IMR-90 (cell line): ENCODE data around the gene NXNL2. TPM values are rescaled to one million over a fixed set of nuclear protein-coding genes. Genes with fewer than 3 reads are reported as not detected.

Experiments used
- ATAC-seq: fragments of 200-7000 bp; cut with Tn5 transposase; 2 replicates; pipeline ENCODE4 v1.9.1; 2020; ENCODE audit warnings: low read depth, mild to moderate bottlenecking, moderate library complexity
- BruUV-seq: library from RNA; stranded (reverse); fragments of 400-500 nt; replicated peaks from 2 replicates; lab custom pipeline; 2021; lab: Mats Ljungman, UMichigan
- CTCF ChIA-PET: fragments of 300-600 bp; formaldehyde crosslinking; extraction: SDS; loops from one replicate; lab custom pipeline; 2021; ENCODE audit warnings: antibody characterized with exemption; lab: Yijun Ruan, JAX
- POLR2A ChIA-PET: fragments of 300-600 bp; sonication (Branson Sonifier 250); formaldehyde crosslinking; loops from one replicate; lab custom pipeline; 2022; ENCODE audit warnings: antibody characterized with exemption; ENCODE audit not compliant: unreplicated experiment; lab: Charles Lee
- DNase-seq: peaks from one replicate; pipeline ENCODE4 v3.0.0; 2013
- H2AFZ ChIP-seq: replicated peaks from 2 replicates; pipeline ENCODE3; 2013; ENCODE audit warnings: low read length, mild to moderate bottlenecking; ENCODE audit not compliant: poor library complexity
- H2AK5ac ChIP-seq: 2 replicates; pipeline ENCODE4 v1.6.1; 2013; ENCODE audit warnings: low read depth, low read length, inconsistent platforms
- H2AK9ac ChIP-seq: replicated peaks from 2 replicates; pipeline ENCODE3; 2013; ENCODE audit warnings: mild to moderate bottlenecking, low read depth, low read length, moderate library complexity; ENCODE audit not compliant: poor library complexity
- H2BK120ac ChIP-seq: 2 replicates; pipeline ENCODE4 v1.6.1; 2013; ENCODE audit warnings: low read depth, low read length, inconsistent platforms
- H2BK15ac ChIP-seq: 3 replicates; pipeline ENCODE4 v1.6.1; 2013; ENCODE audit warnings: low read depth, low read length, inconsistent platforms
- H2BK20ac ChIP-seq: 2 replicates; pipeline ENCODE4 v1.6.1; 2013; ENCODE audit warnings: low read depth, mild to moderate bottlenecking, inconsistent platforms, low read length, moderate library complexity
- H2BK5ac ChIP-seq: 2 replicates; pipeline ENCODE4 v1.6.1; 2013; ENCODE audit warnings: mild to moderate bottlenecking, low read depth, low read length, inconsistent platforms; ENCODE audit not compliant: poor library complexity, severe bottlenecking
- H3K14ac ChIP-seq: replicated peaks from 2 replicates; pipeline ENCODE4 v1.6.1; 2013; ENCODE audit warnings: low read depth, low read length, inconsistent platforms
- H3K18ac ChIP-seq: 2 replicates; pipeline ENCODE4 v1.6.1; 2013; ENCODE audit warnings: low read depth, low read length, control low read depth
- H3K23ac ChIP-seq: 2 replicates; pipeline ENCODE4 v1.6.1; 2013; ENCODE audit warnings: low read depth, low read length, inconsistent platforms
- H3K27ac ChIP-seq: 2 replicates; pipeline ENCODE4 v1.5.1; 2013; ENCODE audit warnings: mild to moderate bottlenecking, control low read depth, low read length; ENCODE audit not compliant: insufficient read depth
- H3K27me3 ChIP-seq: 2 replicates; pipeline ENCODE4 v1.6.1; 2013; ENCODE audit warnings: low read length; ENCODE audit not compliant: control insufficient read depth, insufficient read depth
- H3K36me3 ChIP-seq: 2 replicates; pipeline ENCODE4 v1.6.1; 2013; ENCODE audit warnings: low read length, mixed read lengths; ENCODE audit not compliant: control insufficient read depth, insufficient read depth
- H3K4ac ChIP-seq: 2 replicates; pipeline ENCODE4 v1.6.1; 2013; ENCODE audit warnings: low read depth, low read length, inconsistent platforms
- H3K4me1 ChIP-seq: 2 replicates; pipeline ENCODE4 v1.6.1; 2013; ENCODE audit warnings: low read length, mixed read lengths; ENCODE audit not compliant: control insufficient read depth, insufficient read depth
- H3K4me2 ChIP-seq: 2 replicates; pipeline ENCODE4 v1.6.1; 2013; ENCODE audit warnings: low read depth, mild to moderate bottlenecking, control low read depth, low read length, moderate library complexity
- H3K4me3 ChIP-seq: 2 replicates; pipeline ENCODE4 v1.5.1; 2013; ENCODE audit warnings: low read depth, mild to moderate bottlenecking, control low read depth, low read length, moderate library complexity; ENCODE audit not compliant: insufficient read depth
- H3K56ac ChIP-seq: 2 replicates; pipeline ENCODE4 v1.6.1; 2013; ENCODE audit warnings: low read length, inconsistent platforms; ENCODE audit not compliant: insufficient read depth; ENCODE audit errors: extremely low read depth
- H3K79me1 ChIP-seq, 2 experiments: 2 replicates each; pipeline ENCODE4 v1.6.1; 2013; ENCODE audit warnings: low read length in 2 of 2, inconsistent platforms in 1 of 2, low read depth in 1 of 2
- H3K9ac ChIP-seq: 2 replicates; pipeline ENCODE4 v1.6.1; 2013; ENCODE audit warnings: low read depth, low read length, control low read depth
- H3K9me1 ChIP-seq: 2 replicates; pipeline ENCODE4 v1.6.1; 2013; ENCODE audit warnings: low read length, inconsistent platforms; ENCODE audit not compliant: insufficient read depth
- H3K9me3 ChIP-seq: 2 replicates; pipeline ENCODE4 v1.6.1; 2013; ENCODE audit warnings: low read length; ENCODE audit not compliant: control insufficient read depth, insufficient read depth
- H4K20me1 ChIP-seq: 2 replicates; pipeline ENCODE4 v1.6.1; 2013; ENCODE audit warnings: low read length, inconsistent platforms; ENCODE audit not compliant: insufficient read depth
- H4K5ac ChIP-seq: 2 replicates; pipeline ENCODE4 v1.6.1; 2013; ENCODE audit warnings: mild to moderate bottlenecking, low read depth, low read length, control low read depth
- H4K8ac ChIP-seq, 2 experiments: 2 replicates each; pipeline ENCODE4 v1.6.1; 2013; ENCODE audit warnings: low read depth in 2 of 2, low read length in 2 of 2, control low read depth in 1 of 2, inconsistent platforms in 1 of 2
- H4K91ac ChIP-seq: 2 replicates; pipeline ENCODE4 v1.6.1; 2013; ENCODE audit warnings: low read depth, low read length, inconsistent platforms; ENCODE audit not compliant: insufficient read depth
- MAFK ChIP-seq: IDR thresholded peaks from 2 replicates; pipeline ENCODE4 v1.6.1; 2012; ENCODE audit warnings: low read depth, low read length, improper control_type of control experiment
- MAZ ChIP-seq: IDR thresholded peaks from 2 replicates; pipeline ENCODE4 v1.6.1; 2012; ENCODE audit warnings: low read depth, mild to moderate bottlenecking, low read length, improper control_type of control experiment, moderate library complexity, borderline replicate concordance
- WGBS, 2 experiments: methylation state at CpG; one replicate each; pipeline versions ENCODE4 v1.1.5 to v1.1.7; 2013; ENCODE audit warnings: missing lambda C conversion rate in 2 of 2; ENCODE audit not compliant: insufficient read length in 1 of 2; ENCODE audit errors: extremely low coverage in 2 of 2; 5-methylcytosine and 5-hydroxymethylcytosine counted together
- dilution Hi-C: fragments of 300-500 bp; cut with HindIII; formaldehyde crosslinking; loops from one replicate; pipeline ENCODE4 v1.14.3; 2018; ENCODE audit warnings: low sequenced_read_pairs; ENCODE audit not compliant: unreplicated experiment
- in situ Hi-C: fragments of 300-500 bp; cut with MboI; formaldehyde crosslinking; loops from 3 replicates; pipeline ENCODE4 v1.14.3; 2019; ENCODE audit warnings: low sequenced_read_pairs, inconsistent platforms, mixed read lengths
- intact Hi-C: fragments of 100-400 bp; cut with micrococcal nuclease; formaldehyde crosslinking; loops from 2 replicates; pipeline ENCODE4 v1.10.0; 2022
- polyA plus RNA-seq, 3 experiments: library from polyadenylated mRNA; depleted of rRNA; stranded (reverse); fragments of >200 nt; gene quantifications; 2 replicates each; pipeline ENCODE4 v1.2.3, GENCODE V29; 2012; ENCODE audit warnings: low replicate concordance in 1 of 3
- total RNA-seq: library from RNA; depleted of rRNA; stranded (reverse); fragments of >200 nt; gene quantifications from 2 replicates; pipeline ENCODE4 v1.2.3, GENCODE V29; 2012

NXNL2 gene
- total and polyA plus RNA-seq, 2 of the 4 experiments (the other 2 are of a cell fraction) = 3.2 to 6.4 TPM

DNA sequence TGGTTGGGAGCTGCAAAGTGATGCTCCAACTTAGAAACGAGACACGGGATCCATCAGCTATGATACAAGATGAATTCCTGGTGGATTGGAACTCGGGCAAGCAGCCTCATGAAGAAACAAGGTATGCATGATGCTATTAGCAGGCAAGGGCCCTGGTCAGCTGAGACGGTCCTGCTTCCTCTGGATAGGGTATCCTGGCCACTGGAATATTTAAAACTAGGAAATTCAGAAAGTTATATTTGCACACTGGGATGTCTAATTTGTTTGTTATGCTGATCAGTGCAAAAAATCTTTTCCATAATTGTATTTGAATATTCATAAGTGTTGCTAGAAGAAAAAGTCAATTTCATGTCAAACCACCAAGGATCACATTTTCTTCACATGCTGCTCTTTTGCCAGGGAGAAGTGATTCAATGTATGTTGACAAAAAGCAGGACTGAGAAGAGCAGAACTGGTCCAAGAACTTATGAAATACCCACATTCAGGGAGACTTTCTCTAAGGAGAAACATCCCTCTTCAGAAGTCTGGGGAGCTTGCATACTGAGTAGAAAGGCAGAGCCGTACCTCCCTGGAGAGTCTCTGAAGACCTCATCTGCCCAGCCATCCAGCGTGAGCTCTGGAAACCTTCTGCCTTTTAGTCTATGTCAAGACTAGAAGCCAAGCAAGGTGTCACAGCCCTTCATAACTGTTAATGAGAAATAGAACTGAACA, 6.7 kb upstream of the NXNL2 start:
- H4K91ac ChIP-seq = peak overlapping the region; percentile 95
- peak overlapping the region; percentile 97 for H2BK120ac ChIP-seq
- dilution Hi-C loops = no loop called here
- H4K20me1 ChIP-seq = no peaks in the 10 kb centered on the region
- intact Hi-C loops = no loop called here
- BruUV-seq = no TSS peak
- H3K4me3 ChIP-seq = no peak overlapping the region
- no peaks in the 10 kb centered on the region for H3K9me3 ChIP-seq
- H3K4ac ChIP-seq = peak overlapping the region; percentile 95
- H2AK9ac ChIP-seq = no peak overlapping the region
- H2AFZ ChIP-seq = no peak overlapping the region
- peak overlapping the region; percentile 29 for H2BK5ac ChIP-seq
- peak overlapping the region; percentile 82 for H2AK5ac ChIP-seq
- ChIA-PET POLR2A (no interaction called here), CTCF (interaction anchor here (0.7 kb wide), 1 partner anchor 17 kb away, joined by 3 read pairs; no protein-coding TSS in a partner anchor)
- 89% methylated on average over 3 of the region's 6 CpGs; no CpG with 5 or more reads in 1 of the 2 experiments for WGBS, 2 experiments
- H3K23ac ChIP-seq = peak overlapping the region; percentile 58
- H3K27me3 ChIP-seq = no peaks in the 10 kb centered on the region
- no peak overlapping the region for H3K56ac ChIP-seq
- H3K9me1 ChIP-seq = peaks cover 33% of the 10 kb centered on the region
- peak overlapping the region in 1 of 2 experiments; percentile 82; a peak in 1 of 4 replicates for H4K8ac ChIP-seq
- peak overlapping the region; percentile 96 for H2BK20ac ChIP-seq
- TF ChIP-seq MAFK (peak; percentile 31; the same call in 1 of the 2 replicates), MAZ (no peak)
- H3K4me1 ChIP-seq = peaks cover 26% of the 10 kb centered on the region
- peak overlapping the region; percentile 74; the same call in 1 of the 3 replicates for H2BK15ac ChIP-seq
- H3K18ac ChIP-seq = no peak overlapping the region
- no peak overlapping the region for H4K5ac ChIP-seq
- no peak overlapping the region for H3K9ac ChIP-seq
- H3K4me2 ChIP-seq = no peak overlapping the region
- no peaks in the 10 kb centered on the region for H3K36me3 ChIP-seq
- peak overlapping the region; percentile 65 for H3K14ac ChIP-seq
- ATAC-seq = no peak
- peak; percentile 33 for DNase-seq
- peak overlapping the region; percentile 14; the same call in 1 of the 2 replicates for H3K27ac ChIP-seq
- in situ Hi-C loops = no loop called here
- peaks cover 27 to 66% of the 10 kb centered on the region in 2 experiments for H3K79me1 ChIP-seq
